Neural cell (in vitro differentiated cells): ENCODE measurements around the gene LRRC45.

Source experiments
- EP300 ChIP-seq: fragments of 450-650 bp; conservative IDR thresholded peaks from 2 replicates; pipeline ENCODE4 v1.6.1; 2014; ENCODE audit warnings: antibody characterized with exemption, mild to moderate bottlenecking, moderate library complexity; ENCODE audit not compliant: poor library complexity, severe bottlenecking
- EZH2 ChIP-seq: fragments of 200-600, 300-800 bp; shearing (Covaris generic), sonication (generic); IDR thresholded peaks from 2 replicates; pipeline ENCODE4 v1.6.1; 2014; ENCODE audit warnings: antibody characterized with exemption, low read length, borderline replicate concordance, mild to moderate bottlenecking; ENCODE audit not compliant: insufficient read depth, poor library complexity, severe bottlenecking
- MXI1 ChIP-seq: fragments of 450-650 bp; conservative IDR thresholded peaks from 2 replicates; pipeline ENCODE4 v1.6.1; 2014; ENCODE audit warnings: antibody characterized with exemption, mild to moderate bottlenecking; ENCODE audit not compliant: poor library complexity, severe bottlenecking
- POLR2AphosphoS5 ChIP-seq: IDR thresholded peaks from 2 replicates; pipeline ENCODE4 v1.6.1; 2012
- SMC3 ChIP-seq: fragments of 450-650 bp; conservative IDR thresholded peaks from 2 replicates; pipeline ENCODE4 v1.6.1; 2014; ENCODE audit warnings: antibody characterized with exemption, mild to moderate bottlenecking, moderate library complexity; ENCODE audit not compliant: poor library complexity
- TF ChIP-seq, protein P1 (sequence below): fragments of 450-650 bp; IDR thresholded peaks from 2 replicates; pipeline ENCODE4 v1.5.1; 2014; ENCODE audit warnings: antibody characterized with exemption, mild to moderate bottlenecking, moderate library complexity; ENCODE audit not compliant: poor library complexity, severe bottlenecking

DNA sequence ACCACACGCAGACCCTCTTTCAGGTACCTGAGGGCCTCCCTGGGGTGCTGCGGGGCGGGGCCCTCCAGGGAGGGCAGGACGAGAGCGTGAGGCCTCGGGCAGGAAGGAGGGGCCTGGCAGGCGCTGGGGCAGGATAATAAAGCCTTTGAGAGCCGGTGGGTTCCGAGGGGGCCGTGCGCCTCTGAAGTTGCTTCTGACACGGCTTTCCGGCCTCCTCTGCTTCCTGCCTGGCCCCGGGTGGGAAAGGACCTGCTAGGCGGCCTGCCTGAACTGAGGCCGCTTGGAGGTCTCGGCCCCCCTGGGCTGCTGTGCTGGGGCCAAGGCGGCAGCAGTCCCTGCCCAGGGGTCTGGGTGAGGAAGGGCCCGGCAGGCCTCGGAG, 10.9 kb upstream of the LRRC45 start:
- no peak for TF ChIP-seq EZH2
- TF ChIP-seq, protein P1, sequence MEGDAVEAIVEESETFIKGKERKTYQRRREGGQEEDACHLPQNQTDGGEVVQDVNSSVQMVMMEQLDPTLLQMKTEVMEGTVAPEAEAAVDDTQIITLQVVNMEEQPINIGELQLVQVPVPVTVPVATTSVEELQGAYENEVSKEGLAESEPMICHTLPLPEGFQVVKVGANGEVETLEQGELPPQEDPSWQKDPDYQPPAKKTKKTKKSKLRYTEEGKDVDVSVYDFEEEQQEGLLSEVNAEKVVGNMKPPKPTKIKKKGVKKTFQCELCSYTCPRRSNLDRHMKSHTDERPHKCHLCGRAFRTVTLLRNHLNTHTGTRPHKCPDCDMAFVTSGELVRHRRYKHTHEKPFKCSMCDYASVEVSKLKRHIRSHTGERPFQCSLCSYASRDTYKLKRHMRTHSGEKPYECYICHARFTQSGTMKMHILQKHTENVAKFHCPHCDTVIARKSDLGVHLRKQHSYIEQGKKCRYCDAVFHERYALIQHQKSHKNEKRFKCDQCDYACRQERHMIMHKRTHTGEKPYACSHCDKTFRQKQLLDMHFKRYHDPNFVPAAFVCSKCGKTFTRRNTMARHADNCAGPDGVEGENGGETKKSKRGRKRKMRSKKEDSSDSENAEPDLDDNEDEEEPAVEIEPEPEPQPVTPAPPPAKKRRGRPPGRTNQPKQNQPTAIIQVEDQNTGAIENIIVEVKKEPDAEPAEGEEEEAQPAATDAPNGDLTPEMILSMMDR = no peak
- no peak for TF ChIP-seq SMC3
- no peak for TF ChIP-seq POLR2AphosphoS5
- no peak for TF ChIP-seq MXI1
- no peak for TF ChIP-seq EP300
